ENCODE measurements around the gene PPP1R12C.

Gene PPP1R12C

DNA sequence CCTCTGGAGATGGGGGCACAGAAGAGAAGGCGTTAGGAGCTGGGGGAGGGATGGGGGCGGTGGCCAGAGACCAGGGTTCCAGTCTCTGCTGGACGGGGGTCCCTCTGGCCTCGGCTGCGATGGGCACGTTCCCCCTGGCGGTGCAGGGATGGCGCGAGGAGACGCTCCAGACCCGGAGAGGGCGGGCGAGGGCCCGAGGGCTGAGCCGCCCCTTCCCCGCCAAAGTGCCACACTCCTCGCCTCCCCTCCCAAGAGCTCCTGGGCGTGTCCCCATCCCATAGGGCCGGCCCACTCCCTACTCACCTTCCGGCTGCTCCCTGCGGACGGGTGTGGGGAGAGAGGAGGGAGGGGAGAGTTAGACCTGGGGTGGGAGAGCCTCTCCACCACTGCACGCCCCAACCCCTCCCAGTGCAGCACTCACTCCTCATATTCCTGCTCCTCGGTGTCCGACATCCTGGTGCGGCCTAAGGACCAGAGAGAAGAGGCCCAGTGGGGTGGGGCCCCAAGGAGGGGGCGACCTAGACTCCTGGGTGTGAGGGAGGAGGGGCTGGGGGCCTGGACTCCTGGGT is 29.4 kb upstream of the PPP1R12C start:
- no peak for DNase-seq

DNA sequence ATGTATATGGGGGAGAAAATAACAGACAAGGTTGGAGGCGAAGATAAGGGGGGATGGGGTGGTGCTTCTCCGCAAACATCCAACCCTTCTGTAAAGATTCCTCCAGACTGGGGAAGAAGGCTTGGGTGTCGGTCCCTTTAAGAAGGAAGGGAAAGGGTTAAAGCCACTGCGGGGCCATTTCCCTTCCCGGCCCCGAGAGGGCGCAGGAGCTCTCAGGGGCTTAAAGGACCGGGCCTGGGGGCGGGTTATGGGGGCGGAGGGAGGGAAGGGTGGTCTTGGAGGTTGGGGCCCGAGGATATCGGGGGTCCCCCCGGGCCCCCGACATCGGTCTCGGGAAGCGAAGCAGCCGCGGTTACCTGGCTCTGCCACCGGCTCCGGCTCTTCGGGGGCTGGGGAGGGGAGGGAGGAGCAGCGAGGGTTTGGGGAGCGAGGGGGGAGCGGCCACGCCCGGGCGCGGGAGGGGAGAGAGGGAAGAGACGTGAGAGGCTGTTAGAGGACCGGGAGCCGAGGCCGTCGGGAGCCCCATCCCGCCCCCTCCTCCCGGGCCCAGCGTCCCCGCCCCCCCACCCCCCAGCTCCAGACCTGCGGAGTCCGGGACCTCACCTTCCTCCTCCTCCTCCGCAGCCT is 28.8 kb upstream of the PPP1R12C start:
- peak; percentile 23 for DNase-seq

DNA sequence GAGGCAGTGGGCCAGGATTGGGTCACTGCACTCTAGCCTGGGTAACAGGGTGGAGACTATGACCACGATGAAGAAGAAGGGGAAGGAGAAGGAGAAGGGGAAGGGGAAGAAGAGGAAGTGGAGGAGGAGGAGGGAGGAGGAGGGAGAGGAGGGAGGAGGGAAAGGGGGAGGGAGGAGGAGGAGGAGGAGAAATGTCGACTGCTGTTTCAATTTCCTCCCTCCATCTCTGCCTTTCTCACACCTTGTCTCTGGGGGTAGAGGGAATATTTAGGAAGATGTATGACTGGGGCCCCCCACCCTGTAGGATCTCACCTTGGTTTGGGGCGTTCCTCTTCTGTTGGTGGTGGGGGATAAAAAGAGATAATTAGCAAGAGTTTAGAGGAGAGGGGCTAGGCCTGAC is 27.8 kb upstream of the PPP1R12C start:
- DNase-seq, result no peak

DNA sequence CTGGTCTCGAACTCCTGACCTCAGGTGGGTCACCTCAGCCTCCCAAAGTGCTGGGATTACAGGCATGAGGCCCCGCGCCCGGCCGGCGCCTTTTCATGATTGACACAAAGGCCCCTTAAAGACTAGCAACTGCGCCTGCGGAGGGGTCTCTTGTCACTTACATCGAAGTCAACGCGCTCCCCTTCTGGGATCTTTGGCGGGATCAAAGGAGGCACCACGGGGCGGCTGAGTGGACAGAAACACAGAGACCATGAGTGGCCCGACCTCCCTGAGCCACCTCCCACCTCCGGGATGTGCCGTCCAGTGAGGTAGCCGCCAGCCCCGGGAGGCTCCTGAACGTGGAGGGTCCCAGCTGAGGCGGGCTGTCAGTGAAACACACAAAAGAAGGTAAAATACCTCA is 24.3 kb upstream of the PPP1R12C start:
- no peak for DNase-seq

DNA sequence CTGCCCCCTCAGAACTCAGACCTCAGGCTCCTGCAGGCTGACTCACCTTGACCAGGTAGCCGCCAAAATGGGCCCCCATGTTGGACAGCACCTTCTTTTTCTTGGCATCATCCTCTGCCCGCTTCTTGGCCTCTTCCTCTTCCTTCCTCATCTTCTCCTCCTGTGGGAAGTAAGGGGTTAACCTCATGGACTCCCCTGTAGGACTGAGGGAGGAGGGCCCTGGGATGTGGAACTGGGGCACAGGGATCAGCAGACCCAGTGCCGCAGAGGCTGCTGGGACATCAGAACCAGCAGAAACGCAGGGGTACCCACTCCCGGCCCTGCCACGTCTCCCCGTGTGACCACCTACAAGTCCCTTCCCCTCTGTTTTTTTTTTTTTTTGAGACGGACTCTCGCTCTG is 20.5 kb upstream of the PPP1R12C start:
- DNase-seq, result no peak

DNA sequence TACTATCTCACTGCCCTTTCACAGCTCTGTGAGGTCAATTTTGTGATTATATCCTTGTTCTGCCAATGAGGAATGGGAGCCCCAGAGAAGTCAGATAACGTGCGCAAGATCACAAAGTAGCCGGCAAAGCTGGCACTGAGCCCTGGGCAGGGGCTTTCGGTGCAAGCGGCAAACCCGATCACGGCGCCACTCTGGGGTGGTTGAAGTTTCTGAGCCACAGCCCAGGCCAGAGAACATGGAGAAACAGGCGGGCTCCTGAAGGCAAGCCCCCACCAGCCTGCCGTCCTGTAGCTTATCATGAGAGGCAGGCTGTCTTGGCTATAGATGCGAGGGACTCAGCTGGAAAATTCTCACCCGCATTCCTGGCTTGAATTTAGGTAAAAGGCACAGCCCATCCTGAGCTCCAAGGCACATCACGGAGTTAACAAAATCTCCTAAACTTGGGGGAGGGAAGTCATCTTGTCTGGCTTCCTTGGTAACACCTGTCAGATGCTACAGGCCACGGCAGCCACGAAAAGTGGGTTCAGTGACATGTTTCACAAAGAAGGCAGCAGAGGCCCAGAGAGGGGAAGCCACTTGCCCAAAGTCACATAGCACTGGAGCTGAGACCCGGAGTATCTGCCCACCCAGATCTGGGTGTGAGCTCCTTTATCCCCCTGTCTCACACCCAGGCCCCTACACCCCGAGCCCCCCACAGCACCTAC is 19.1 kb upstream of the PPP1R12C start:
- no peak for DNase-seq

DNA sequence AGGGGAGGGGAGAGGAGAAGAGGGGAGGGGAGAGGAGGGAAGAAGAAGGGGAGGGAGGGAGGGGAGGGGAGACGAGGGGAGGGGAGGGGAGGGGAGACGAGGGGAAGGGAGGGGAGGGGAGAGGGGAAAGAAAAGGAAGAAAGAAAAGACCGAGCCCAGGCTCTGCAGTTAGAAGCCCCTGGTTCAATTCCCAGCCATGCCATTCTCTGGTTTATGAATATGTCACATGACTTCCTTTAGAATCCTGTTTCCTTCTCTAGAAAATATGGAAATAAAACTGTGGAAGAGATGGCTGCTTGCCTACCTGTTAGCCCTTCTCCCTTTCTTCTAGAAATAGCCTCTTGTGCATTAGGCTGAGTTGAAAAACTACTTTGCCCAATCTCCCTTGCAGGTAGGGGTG is 17.3 kb upstream of the PPP1R12C start:
- no peak for DNase-seq

DNA sequence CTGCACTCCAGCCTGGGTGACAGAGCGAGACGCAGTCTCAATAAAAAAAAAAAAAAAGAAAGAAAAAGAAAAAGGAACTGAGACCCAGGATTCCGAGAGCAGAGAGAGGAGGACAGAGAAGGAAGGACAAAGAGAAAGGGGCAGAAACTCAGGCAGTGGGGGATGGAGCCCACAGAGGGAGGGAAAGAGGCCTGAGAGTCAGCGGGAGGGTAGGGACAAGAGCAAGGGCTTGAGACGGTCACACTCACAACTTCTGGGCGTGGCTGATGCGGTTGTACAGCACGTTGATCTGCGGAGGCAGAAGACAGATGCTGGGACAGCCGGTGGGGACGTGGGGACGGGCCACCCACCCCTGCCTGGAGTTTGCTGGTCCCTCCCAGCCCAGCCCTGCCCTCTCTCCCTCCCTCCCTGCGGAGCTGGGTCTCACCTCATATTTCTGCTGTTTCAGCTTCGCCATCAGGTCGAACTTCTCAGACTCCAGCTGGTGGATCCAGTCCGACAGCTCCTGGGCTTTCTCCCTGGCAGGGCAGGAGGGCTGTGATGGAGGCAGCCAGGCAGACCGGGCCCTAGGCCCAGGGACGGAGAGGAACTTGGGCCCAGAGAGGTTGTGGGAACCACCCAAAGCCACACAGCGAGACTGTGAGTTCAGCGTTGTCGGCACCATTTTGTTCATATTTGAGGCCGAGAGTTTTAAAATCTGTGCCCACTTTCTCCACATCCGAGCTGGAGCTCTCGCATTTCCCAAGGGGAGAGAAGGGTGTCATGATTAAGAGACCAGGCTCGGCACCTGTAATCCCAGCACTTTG is 16.4 kb upstream of the PPP1R12C start:
- no peak for DNase-seq

DNA sequence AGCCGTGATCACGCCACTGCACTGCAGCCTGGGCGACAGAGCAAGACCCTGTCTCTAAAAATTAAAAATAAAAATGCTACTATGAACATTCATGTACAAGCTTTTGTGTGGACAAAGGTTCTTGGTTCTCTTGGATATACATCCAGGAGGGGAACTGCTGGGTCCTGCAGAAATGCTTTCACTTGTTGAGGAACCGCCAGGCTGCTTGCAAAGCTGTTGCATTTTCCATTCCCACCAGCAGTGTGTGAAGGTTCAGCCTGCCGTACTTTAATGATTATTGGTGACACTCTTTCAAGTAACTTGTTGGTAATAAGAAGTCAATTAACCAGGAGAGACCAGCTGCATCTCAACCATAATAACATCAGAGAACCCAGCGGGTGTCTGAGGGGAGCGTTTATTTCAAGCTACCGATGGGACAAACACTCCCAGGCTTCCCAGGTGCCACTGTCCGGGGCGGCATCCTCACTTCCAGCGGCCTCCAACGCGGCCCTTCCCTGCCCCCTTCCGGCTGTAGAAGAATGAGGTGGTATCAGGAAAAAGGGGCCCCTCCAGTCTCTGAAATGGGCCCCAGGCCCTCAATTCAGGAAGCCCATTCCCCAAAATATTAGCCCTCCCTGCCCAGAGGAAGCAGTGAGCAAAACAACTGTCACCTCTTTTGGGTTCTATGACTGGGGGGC is 15.2 kb upstream of the PPP1R12C start:
- no peak for DNase-seq

DNA sequence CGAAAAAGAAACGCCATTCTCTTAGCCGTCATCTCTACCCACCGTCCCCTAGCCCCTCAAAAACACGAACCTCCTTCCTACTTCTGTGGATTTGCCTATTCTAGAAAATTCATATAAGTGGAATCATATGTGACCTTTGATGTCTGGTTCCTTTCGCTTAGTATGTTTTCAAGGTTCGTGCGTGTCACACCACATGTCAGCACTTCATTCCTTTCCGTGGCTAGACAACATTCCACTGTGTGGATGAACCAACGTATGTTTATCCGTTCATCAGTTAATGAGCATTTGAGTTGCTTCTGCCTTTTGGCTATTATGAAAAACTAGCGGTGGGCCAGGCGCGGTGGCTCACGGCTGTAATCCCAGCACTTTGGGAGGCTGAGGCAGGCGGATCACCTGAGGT is 14.0 kb upstream of the PPP1R12C start:
- DNase-seq, result peak; percentile 52

DNA sequence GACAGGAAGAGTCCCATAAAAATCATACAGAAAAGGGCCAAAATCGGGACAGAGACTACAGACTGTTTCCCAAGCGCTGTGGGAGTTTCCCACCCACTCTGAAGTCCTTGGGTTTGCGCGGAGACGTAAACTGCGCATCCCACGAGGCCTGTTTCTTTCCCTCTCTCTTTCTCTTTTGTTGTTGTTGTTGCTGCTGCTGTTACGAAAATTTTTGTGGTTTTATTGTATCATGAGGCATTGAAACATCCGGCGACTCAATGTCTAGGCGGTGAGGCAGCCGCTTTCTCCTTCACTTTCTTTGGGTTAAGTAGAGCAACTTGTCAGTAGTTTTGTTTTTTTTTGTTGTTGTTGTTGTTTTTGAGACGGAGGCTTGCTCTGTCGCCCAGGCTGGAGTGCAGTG is 1.6 kb upstream of the PPP1R12C start:
- no peak for DNase-seq

DNA sequence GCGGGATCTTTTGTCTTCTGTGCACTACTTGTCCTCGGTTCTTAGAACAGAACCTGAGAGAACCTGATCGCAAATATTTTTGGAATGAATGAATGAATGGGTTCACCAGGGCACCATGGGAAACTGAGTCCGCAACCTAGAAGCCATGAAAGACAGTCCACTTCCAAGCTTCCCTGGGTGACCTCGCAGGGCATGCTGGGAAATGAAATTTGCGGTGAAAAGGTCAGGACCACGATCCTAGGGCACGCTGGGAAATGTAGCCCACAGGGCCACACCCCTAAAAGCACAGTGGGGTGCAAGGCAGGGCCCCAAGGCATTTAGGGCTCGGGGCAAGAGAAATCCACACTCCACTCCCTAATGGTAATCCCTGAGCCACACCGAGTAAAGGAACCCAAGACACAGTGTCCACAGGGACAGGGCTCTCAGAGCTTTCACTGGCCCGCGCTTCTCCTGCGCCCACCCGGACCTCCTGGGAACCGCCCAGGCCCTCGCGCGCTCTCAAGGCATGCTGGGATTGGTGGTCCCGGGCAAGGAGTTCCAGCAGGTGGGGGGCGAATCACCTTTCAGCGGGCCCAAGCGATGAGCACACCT is 1.1 kb upstream of the PPP1R12C start:
- peak; percentile 60 for DNase-seq

DNA sequence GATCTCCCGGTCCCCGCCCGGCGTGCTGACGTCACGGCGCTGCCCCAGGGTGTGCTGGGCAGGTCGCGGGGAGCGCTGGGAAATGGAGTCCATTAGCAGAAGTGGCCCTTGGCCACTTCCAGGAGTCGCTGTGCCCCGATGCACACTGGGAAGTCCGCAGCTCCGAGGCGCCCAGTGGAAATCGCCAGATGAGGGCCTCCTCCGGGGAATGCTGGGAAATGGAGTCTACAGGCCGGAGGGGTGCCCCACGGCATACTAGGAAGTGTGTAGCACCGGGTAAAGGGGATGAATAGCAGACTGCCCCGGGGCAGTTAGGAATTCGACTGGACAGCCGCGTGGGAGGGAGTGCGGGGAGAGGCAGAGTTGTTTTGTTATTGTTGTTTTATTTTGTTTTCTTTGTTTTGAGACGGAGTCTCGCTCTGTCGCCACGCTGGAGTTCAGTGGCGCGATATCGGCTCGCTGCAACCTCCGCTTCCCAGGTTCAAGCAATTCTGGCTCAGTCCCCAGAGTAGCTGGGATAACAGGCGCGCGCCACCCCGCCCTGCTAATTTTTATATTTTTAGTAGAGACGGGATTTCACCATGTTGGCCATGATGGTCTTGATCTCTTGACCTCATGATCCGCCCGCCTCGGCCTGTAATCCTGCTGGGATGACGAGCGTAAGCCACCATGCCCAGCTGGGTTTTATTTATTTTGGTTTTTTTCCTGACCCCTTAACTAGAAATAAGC is 390 bp upstream of the PPP1R12C start:
- DNase-seq, result peak; percentile 99

DNA sequence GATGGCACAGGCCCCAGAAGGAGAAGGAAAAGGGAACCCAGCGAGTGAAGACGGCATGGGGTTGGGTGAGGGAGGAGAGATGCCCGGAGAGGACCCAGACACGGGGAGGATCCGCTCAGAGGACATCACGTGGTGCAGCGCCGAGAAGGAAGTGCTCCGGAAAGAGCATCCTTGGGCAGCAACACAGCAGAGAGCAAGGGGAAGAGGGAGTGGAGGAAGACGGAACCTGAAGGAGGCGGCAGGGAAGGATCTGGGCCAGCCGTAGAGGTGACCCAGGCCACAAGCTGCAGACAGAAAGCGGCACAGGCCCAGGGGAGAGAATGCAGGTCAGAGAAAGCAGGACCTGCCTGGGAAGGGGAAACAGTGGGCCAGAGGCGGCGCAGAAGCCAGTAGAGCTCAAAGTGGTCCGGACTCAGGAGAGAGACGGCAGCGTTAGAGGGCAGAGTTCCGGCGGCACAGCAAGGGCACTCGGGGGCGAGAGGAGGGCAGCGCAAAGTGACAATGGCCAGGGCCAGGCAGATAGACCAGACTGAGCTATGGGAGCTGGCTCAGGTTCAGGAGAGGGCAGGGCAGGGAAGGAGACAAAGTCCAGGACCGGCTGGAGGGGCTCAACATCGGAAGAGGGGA is 1.1 kb downstream of the PPP1R12C start:
- DNase-seq, result peak; percentile 60

DNA sequence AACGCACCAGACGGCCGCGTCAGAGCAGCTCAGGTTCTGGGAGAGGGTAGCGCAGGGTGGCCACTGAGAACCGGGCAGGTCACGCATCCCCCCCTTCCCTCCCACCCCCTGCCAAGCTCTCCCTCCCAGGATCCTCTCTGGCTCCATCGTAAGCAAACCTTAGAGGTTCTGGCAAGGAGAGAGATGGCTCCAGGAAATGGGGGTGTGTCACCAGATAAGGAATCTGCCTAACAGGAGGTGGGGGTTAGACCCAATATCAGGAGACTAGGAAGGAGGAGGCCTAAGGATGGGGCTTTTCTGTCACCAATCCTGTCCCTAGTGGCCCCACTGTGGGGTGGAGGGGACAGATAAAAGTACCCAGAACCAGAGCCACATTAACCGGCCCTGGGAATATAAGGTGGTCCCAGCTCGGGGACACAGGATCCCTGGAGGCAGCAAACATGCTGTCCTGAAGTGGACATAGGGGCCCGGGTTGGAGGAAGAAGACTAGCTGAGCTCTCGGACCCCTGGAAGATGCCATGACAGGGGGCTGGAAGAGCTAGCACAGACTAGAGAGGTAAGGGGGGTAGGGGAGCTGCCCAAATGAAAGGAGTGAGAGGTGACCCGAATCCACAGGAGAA is 1.9 kb downstream of the PPP1R12C start:
- no peak for DNase-seq

DNA sequence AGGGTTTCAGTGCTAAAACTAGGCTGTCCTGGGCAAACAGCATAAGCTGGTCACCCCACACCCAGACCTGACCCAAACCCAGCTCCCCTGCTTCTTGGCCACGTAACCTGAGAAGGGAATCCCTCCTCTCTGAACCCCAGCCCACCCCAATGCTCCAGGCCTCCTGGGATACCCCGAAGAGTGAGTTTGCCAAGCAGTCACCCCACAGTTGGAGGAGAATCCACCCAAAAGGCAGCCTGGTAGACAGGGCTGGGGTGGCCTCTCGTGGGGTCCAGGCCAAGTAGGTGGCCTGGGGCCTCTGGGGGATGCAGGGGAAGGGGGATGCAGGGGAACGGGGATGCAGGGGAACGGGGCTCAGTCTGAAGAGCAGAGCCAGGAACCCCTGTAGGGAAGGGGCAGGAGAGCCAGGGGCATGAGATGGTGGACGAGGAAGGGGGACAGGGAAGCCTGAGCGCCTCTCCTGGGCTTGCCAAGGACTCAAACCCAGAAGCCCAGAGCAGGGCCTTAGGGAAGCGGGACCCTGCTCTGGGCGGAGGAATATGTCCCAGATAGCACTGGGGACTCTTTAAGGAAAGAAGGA is 2.8 kb downstream of the PPP1R12C start:
- no peak for DNase-seq

DNA sequence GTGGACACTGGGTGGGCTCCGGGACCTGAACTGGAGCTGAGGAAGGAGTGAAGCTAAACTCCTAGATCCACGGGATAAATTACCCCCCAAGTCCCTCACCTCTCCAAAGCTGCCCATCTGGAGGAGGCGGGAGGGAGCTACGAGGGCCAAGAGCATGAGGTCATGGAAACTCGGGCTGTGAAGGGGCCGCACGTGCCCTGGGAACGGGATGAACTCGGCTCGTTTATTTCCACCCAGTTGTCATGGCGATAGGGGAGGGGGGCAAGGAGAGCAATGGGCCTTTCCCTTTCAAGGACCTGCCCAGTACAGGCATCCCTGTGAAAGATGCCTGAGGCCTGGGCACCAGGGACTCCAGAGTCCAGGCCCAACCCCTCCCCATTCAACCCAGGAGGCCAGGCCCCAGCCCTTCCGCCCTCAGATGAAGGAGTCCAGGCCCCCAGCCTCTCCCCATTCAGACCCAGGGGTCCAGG is 3.8 kb downstream of the PPP1R12C start:
- DNase-seq, result peak; percentile 82

DNA sequence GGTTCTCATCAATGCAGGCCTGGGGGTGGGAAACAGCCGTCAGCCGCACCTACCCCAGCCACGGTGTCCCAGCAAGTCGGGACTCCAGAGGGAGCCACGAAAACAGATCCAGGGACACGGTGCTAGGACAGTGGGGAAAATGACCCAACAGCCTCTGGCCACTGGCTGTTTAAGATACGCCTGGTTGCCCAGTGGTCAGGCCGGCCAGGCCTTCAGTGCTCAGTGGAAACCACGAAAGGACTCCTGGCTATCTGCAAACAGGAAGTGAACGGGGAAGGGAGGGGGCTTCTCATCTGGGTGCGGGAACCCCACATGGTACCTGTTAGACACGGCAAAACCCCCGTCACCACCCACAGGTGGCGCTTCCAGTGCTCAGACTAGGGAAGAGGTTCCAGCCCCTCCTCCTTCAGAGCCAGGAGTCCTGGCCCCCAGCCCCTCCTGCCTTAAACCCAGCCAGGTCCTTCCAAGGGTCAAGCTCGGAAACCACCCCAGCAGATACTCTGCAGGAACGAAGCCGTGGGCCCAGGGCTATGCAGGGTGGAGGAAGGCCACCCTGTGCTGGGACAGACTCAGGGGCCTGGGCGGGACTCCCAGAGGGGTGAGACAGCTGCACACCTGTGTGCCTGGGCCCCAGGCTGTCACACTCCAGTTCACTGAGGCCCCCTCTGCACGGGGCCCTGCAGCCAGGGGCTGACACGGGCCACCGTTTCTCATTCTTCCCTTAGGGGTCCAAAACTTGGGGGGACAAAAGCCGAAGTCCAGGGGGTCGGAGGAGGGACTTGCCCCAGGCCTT is 4.5 kb downstream of the PPP1R12C start:
- DNase-seq, result no peak

DNA sequence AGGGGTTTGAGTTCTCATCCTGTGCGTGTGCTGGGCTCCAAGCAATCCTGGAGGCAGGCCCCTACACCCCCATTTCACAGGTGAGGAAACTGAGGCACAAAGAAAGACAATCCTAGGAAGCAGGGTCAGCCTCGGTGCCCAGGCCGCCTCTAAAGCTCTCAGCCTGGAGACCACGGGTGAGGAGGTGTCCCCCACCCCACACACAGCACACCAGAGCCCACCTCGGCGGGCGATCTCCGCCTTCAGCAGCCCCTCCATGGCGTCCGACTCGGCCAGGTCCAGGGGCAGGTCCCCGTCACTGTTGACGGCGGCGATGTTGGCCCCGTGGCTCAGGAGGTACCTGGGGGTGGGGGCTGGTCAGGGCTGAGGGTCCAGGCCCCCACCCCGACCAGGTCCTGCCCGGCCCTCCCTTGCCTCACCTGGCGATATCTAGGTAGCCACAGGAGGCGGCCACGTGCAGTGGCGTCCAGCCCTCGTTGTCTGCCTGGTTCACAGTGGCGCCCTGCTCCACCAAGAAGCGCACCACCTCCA is 5.1 kb downstream of the PPP1R12C start:
- DNase-seq, result no peak
